GM12878 (cell line): ENCODE results near the gene RAD51B.

Experiments
- ASH2L ChIP-seq: fragments of 300-600, 200-600 bp; sonication (generic); IDR thresholded peaks from 2 replicates; pipeline ENCODE4 v1.6.1; 2017; ENCODE audit warnings: low read depth, mild to moderate bottlenecking, borderline replicate concordance
- BRCA1 ChIP-seq: IDR thresholded peaks from 2 replicates; pipeline ENCODE4 v1.6.1; 2011; ENCODE audit warnings: low read depth, low read length, improper control_type of control experiment
- CEBPB ChIP-seq, 2 experiments: fragments of 150-350 bp in 1 of 2; IDR thresholded peaks; 2 replicates each; pipeline ENCODE4 v1.6.1; 2012 to 2014; ENCODE audit warnings: low read depth in 2 of 2, low read length in 2 of 2, borderline replicate concordance in 1 of 2, inconsistent platforms in 1 of 2
- HDAC2 ChIP-seq: fragments of 200-600 bp; sonication (generic); IDR thresholded peaks from 2 replicates; pipeline ENCODE4 v1.6.1; 2017
- HDAC6 ChIP-seq: fragments of 200-600 bp; sonication (generic); IDR thresholded peaks from one replicate; pipeline ENCODE4 v1.8.0; 2017; ENCODE audit warnings: antibody characterized with exemption; ENCODE audit not compliant: unreplicated experiment
- MXI1 ChIP-seq: fragments of 150-350 bp; IDR thresholded peaks from 2 replicates; pipeline ENCODE4 v1.6.1; 2011; ENCODE audit warnings: low read depth, mild to moderate bottlenecking, inconsistent platforms, low read length, improper control_type of control experiment
- NRF1 ChIP-seq: conservative IDR thresholded peaks from 2 replicates; pipeline ENCODE4 v1.6.1; 2011; ENCODE audit warnings: mild to moderate bottlenecking, low read depth, low read length, improper control_type of control experiment
- POLR2A ChIP-seq: IDR thresholded peaks from 2 replicates; pipeline ENCODE4 v1.6.1; 2011; ENCODE audit warnings: low read depth, mild to moderate bottlenecking, low read length
- POLR2AphosphoS5 ChIP-seq: IDR thresholded peaks from 2 replicates; pipeline ENCODE4 v1.6.1; 2011; ENCODE audit warnings: mild to moderate bottlenecking, low read length, inconsistent platforms
- SMAD1 ChIP-seq: fragments of 450-650 bp; IDR thresholded peaks from 2 replicates; pipeline ENCODE4 v1.6.1; 2018; ENCODE audit warnings: mild to moderate bottlenecking, low read depth; ENCODE audit not compliant: partially characterized antibody
- USF2 ChIP-seq: IDR thresholded peaks from 2 replicates; pipeline ENCODE4 v1.6.1; 2011; ENCODE audit warnings: low read depth, low read length, improper control_type of control experiment, borderline replicate concordance
- ZNF384 ChIP-seq: IDR thresholded peaks from 2 replicates; pipeline ENCODE4 v1.6.1; 2012; ENCODE audit warnings: low read depth, mild to moderate bottlenecking, low read length, improper control_type of control experiment, borderline replicate concordance
- TF ChIP-seq, protein P1 (sequence below), 3 experiments: IDR thresholded peaks in 2 of 3; conservative IDR thresholded peaks in 1 of 3; 2 replicates each; pipeline ENCODE4 v1.5.1; 2011; ENCODE audit warnings: low read depth in 3 of 3, low read length in 3 of 3, mild to moderate bottlenecking in 3 of 3, control low read depth in 2 of 3, moderate library complexity in 2 of 3, inconsistent platforms in 1 of 3, mixed read lengths in 1 of 3; ENCODE audit not compliant: control insufficient read depth in 2 of 3, insufficient read depth in 1 of 3; ENCODE audit errors: extremely low read depth in 1 of 3
- TF ChIP-seq, protein P2 (sequence below): fragments of 450-650 bp; IDR thresholded peaks from 2 replicates; pipeline ENCODE4 v1.6.1; 2016; ENCODE audit warnings: mild to moderate bottlenecking

DNA sequence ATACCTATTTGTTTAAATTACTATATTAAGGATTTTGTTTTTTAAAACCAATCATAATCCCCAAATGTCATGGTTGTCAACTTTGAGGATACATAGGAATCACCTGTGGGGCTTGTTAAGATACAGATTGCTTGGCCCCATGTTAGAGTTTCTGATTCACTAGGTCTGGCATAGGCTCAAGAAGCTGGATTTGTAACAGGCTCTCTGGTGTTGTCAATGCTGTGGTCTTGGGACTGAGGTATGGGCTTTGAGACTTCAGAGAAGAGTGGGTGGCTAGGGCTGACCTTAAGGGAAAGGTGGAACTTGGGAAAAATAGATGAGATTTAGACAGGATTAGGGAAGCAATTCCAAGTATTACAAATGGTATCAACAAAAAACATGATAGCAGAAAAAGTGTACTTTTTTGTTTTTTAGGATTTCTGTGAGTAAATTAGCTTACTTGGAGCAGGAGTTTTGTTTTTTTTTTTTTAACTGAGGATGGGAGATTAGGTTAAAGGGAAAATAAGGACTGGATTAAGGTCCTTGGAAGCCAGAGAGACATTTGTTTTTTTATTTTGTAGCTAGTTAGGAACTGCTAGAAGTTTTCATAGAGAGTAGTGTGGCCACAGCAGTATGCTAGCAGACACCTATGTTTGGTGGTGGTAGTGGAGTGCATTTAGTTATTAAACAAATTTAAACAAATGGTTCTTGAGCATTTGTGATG is 88.6 kb downstream of the RAD51B start:
- TF ChIP-seq, protein P1, sequence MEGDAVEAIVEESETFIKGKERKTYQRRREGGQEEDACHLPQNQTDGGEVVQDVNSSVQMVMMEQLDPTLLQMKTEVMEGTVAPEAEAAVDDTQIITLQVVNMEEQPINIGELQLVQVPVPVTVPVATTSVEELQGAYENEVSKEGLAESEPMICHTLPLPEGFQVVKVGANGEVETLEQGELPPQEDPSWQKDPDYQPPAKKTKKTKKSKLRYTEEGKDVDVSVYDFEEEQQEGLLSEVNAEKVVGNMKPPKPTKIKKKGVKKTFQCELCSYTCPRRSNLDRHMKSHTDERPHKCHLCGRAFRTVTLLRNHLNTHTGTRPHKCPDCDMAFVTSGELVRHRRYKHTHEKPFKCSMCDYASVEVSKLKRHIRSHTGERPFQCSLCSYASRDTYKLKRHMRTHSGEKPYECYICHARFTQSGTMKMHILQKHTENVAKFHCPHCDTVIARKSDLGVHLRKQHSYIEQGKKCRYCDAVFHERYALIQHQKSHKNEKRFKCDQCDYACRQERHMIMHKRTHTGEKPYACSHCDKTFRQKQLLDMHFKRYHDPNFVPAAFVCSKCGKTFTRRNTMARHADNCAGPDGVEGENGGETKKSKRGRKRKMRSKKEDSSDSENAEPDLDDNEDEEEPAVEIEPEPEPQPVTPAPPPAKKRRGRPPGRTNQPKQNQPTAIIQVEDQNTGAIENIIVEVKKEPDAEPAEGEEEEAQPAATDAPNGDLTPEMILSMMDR (IDR thresholded peaks at IDR 0.05 in 2 of 3, conservative IDR thresholded peaks at IDR 0.05 in 1 of 3; ENCODE audit: control insufficient read depth in 2 of 3, extremely low read depth in 1 of 3, insufficient read depth in 1 of 3, low read depth in 3 of 3, low read length in 3 of 3), result no peak
- TF ChIP-seq ASH2L (no peak), MXI1 (no peak), USF2 (no peak), POLR2A (no peak), ZNF384 (no peak), BRCA1 (no peak), HDAC2 (no peak), POLR2AphosphoS5 (no peak), HDAC6 (no peak), NRF1 (no peak), SMAD1 (no peak), CEBPB (IDR thresholded peaks at IDR 0.05; ENCODE audit: borderline replicate concordance in 1 of 2, low read depth in 2 of 2, low read length in 2 of 2) (no peak)
- TF ChIP-seq, protein P2, sequence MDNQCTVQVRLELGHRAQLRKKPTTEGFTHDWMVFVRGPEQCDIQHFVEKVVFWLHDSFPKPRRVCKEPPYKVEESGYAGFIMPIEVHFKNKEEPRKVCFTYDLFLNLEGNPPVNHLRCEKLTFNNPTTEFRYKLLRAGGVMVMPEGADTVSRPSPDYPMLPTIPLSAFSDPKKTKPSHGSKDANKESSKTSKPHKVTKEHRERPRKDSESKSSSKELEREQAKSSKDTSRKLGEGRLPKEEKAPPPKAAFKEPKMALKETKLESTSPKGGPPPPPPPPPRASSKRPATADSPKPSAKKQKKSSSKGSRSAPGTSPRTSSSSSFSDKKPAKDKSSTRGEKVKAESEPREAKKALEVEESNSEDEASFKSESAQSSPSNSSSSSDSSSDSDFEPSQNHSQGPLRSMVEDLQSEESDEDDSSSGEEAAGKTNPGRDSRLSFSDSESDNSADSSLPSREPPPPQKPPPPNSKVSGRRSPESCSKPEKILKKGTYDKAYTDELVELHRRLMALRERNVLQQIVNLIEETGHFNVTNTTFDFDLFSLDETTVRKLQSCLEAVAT, result no peak
